Measurements from ENCODE around the gene BRICD5.

BRICD5 gene

DNA sequence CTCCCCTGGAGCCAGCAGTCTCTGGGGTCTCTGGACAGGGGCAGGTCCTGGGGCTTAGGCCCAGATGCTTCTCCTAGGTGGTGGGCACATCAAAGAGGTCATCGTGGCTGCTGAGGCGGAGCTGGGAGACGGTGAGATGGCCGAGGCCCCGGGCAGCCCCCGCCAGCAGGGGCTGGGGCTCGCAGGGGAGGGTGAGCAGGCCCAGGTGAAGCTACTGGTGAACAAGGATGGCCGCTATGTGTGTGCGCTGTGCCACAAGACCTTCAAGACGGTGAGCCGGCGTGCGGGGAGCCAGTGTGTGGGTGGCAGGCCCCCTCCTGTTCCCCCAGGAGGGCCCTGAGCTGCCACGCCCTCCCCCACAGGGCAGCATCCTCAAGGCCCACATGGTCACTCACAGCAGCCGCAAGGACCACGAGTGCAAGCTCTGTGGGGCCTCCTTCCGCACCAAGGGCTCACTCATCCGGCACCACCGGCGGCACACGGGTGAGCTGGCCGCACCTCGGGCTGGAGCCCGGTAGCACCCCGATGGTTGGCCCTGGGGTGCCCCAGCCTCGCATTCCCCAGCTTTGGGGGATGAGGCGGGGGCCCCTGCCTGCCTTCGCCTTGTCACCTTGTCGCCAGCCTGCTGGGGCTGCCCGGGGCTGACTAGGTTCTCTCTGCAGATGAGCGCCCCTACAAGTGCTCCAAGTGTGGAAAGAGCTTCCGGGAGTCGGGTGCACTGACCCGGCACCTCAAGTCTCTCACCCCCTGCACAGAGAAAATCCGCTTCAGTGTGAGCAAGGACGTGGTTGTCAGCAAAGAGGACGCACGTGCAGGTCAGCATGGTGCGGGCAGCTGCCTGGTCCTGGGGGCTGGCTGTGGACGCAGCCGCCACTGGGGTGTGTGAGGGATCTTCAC, 21.7 kb upstream of the BRICD5 start:
- Histone ChIP-seq H2AFZ (ENCODE audit: low read depth, low read length) (no peak overlapping the region), H3K4me1 (ENCODE audit: insufficient read depth, low read length) (no peaks in the 10 kb centered on the region), H4K20me1 (ENCODE audit: insufficient read depth, low read length) (peaks cover 64% of the 10 kb centered on the region), H3K9me3 (ENCODE audit: insufficient read depth, low read length, severe bottlenecking) (no peaks in the 10 kb centered on the region), H3K36me3 (ENCODE audit: insufficient read depth, low read length) (peaks cover 88% of the 10 kb centered on the region), H3K4me3 (ENCODE audit: low read depth in 1 of 2, low read length in 2 of 2) (no peak overlapping the region), H3K27me3 (ENCODE audit: insufficient read depth, low read length, poor library complexity) (no peaks in the 10 kb centered on the region), H3K4me2 (ENCODE audit: insufficient read depth, low read length) (no peak overlapping the region), H3K27ac (ENCODE audit: low read length) (no peak overlapping the region), H3K79me2 (ENCODE audit: insufficient read depth, low read length) (peaks cover 25% of the 10 kb centered on the region), H3K9ac (ENCODE audit: low read depth, low read length) (no peak overlapping the region)
- TF ChIP-seq CTCF (IDR thresholded peaks at IDR 0.05; ENCODE audit: borderline replicate concordance, extremely low read depth, low read length, poor library complexity, severe bottlenecking) (no peak), EZH2 (IDR thresholded peaks at IDR 0.05; ENCODE audit: borderline replicate concordance, low read depth, low read length, severe bottlenecking) (no peak)
- ATAC-seq (ENCODE audit: insufficient read depth, low read depth) (no peak), DNase-seq (no peak)

DNA sequence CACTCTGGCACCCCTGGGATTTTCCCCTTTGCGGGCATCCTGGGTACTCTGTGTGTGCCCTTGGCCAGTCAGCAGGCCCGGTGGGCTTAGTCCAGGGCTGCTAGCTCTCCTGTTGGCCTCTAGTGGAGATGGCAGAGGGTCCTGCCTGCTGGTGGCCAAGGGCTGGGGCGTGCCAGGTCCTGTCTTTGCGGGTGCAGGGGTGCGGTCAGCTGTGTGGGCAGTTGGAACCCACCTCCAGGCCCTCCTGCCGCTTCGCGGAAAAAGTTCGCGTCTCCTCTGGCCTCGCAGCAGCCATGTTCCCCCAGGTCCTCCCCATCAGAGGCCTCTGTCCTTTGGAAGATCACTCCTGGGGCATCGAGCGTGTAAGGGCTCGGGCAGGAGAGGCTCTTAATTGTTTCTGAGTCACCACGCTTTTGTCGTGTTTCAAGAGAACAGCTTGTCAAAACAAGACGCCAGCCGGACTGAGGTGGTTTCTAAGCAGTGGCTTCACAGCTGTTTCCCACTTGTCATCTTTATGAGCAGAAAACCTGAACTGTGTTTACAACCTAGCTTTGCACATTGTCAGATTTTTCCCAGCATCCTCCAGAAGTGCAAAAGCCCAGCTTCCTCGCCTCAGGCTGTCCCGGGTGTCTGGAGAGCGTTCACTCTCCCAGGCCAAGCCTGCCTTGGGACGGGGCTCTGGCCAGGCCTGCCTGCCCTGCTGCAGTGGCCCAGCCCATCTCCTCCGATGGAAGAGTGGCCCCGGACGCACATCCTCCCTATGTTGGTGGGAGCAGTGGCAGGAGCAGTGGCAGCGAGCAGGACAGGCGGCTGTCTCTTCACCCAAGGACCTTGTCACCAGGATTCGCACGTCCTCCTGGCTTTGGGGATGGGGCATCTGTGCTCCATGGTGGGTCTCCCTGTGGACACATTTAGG, 20.6 kb upstream of the BRICD5 start:
- Histone ChIP-seq H3K9me3 (ENCODE audit: insufficient read depth, low read length, severe bottlenecking) (no peaks in the 10 kb centered on the region), H3K4me1 (ENCODE audit: insufficient read depth, low read length) (no peaks in the 10 kb centered on the region), H3K27ac (ENCODE audit: low read length) (no peak overlapping the region), H3K27me3 (ENCODE audit: insufficient read depth, low read length, poor library complexity) (no peaks in the 10 kb centered on the region), H3K4me3 (ENCODE audit: low read depth in 1 of 2, low read length in 2 of 2) (no peak overlapping the region), H3K79me2 (ENCODE audit: insufficient read depth, low read length) (peaks cover 34% of the 10 kb centered on the region), H3K9ac (ENCODE audit: low read depth, low read length) (no peak overlapping the region), H4K20me1 (ENCODE audit: insufficient read depth, low read length) (peaks cover 72% of the 10 kb centered on the region), H2AFZ (ENCODE audit: low read depth, low read length) (no peak overlapping the region), H3K4me2 (ENCODE audit: insufficient read depth, low read length) (no peak overlapping the region), H3K36me3 (ENCODE audit: insufficient read depth, low read length) (peaks cover 92% of the 10 kb centered on the region)
- ATAC-seq (ENCODE audit: insufficient read depth, low read depth) (no peak), DNase-seq (no peak)
- TF ChIP-seq CTCF (IDR thresholded peaks at IDR 0.05; ENCODE audit: borderline replicate concordance, extremely low read depth, low read length, poor library complexity, severe bottlenecking) (no peak), EZH2 (IDR thresholded peaks at IDR 0.05; ENCODE audit: borderline replicate concordance, low read depth, low read length, severe bottlenecking) (no peak)

GRCh38 chr16:2230376-2230775, 19.7 kb upstream of the BRICD5 start:
- Histone ChIP-seq H3K27me3 (ENCODE audit: insufficient read depth, low read length, poor library complexity) (no peaks in the 10 kb centered on the region), H2AFZ (ENCODE audit: low read depth, low read length) (no peak overlapping the region), H4K20me1 (ENCODE audit: insufficient read depth, low read length) (peaks cover 68% of the 10 kb centered on the region), H3K36me3 (ENCODE audit: insufficient read depth, low read length) (peaks cover 87% of the 10 kb centered on the region), H3K4me2 (ENCODE audit: insufficient read depth, low read length) (no peak overlapping the region), H3K9me3 (ENCODE audit: insufficient read depth, low read length, severe bottlenecking) (no peaks in the 10 kb centered on the region), H3K4me3 (ENCODE audit: low read depth in 1 of 2, low read length in 2 of 2) (no peak overlapping the region), H3K79me2 (ENCODE audit: insufficient read depth, low read length) (peaks cover 43% of the 10 kb centered on the region), H3K9ac (ENCODE audit: low read depth, low read length) (no peak overlapping the region), H3K4me1 (ENCODE audit: insufficient read depth, low read length) (0 out of 2 replicates have a peak, but pooled peaks cover 2% of the 10 kb centered on the region), H3K27ac (ENCODE audit: low read length) (no peak overlapping the region)
- no peak for TF ChIP-seq CTCF (IDR thresholded peaks at IDR 0.05; ENCODE audit: borderline replicate concordance, extremely low read depth, low read length, poor library complexity, severe bottlenecking)
- TF ChIP-seq EZH2 (IDR thresholded peaks at IDR 0.05; ENCODE audit: borderline replicate concordance, low read depth, low read length, severe bottlenecking) = no peak
- no peak for DNase-seq
- no peak for ATAC-seq (ENCODE audit: insufficient read depth, low read depth)
